ENCODE results near the gene AGBL2.
"Not testable (repeated sequence)": the region's sequence is repeated elsewhere in the genome, so short reads cannot be mapped to it uniquely, and the experiment has no call there.

AGBL2 gene

GRCh38 chr11:47651818-47652469 is 63.2 kb downstream of the AGBL2 start:
- no peaks in the 10 kb centered on the region for H3K36me3 ChIP-seq
- no peak overlapping the region for H3K27ac ChIP-seq
- no peak overlapping the region for H3K4me2 ChIP-seq
- no peak for TF ChIP-seq Cebpa-rat (IDR thresholded peaks at IDR 0.05)
- H4K20me1 ChIP-seq: no peaks in the 10 kb centered on the region
- peaks cover 0 to 4% (median 0%) of the 10 kb centered on the region in 10 experiments; a peak in 3 of 20 replicates for H3K4me1 ChIP-seq
- no peak overlapping the region for H3K9ac ChIP-seq
- no peak overlapping the region for H3K4me3 ChIP-seq
- peaks cover 14 to 23% (median 20%) of the 10 kb centered on the region in 11 experiments for H3K9me3 ChIP-seq (replicated peaks in 1 of 11)
- no peaks in the 10 kb centered on the region for H3K27me3 ChIP-seq

- no peaks in the 10 kb centered on the region for H3K27me3 ChIP-seq
- TF ChIP-seq Cebpa-rat (IDR thresholded peaks at IDR 0.05): no peak
Measured at GRCh38 chr11:47649276-47649675, 65.9 kb downstream of the AGBL2 start.

GRCh38 chr11:47646019-47646418 is 69.2 kb downstream of the AGBL2 start:
- H4K20me1 ChIP-seq: peaks cover 0 to 5% (median 0%) of the 10 kb centered on the region in 11 experiments; a peak in 5 of 22 replicates
- H3K4me1 ChIP-seq: peaks cover 10 to 16% (median 13%) of the 10 kb centered on the region in 10 experiments
- no peak overlapping the region for H3K27ac ChIP-seq
- no peaks in the 10 kb centered on the region for H3K27me3 ChIP-seq
- H3K4me3 ChIP-seq: no peak overlapping the region
- no peak for TF ChIP-seq Cebpa-rat (IDR thresholded peaks at IDR 0.05)
- peaks cover 0 to 3% (median 1%) of the 10 kb centered on the region in 11 experiments; a peak in 9 of 22 replicates for H3K9me3 ChIP-seq (replicated peaks in 1 of 11)
- no peak overlapping the region for H3K9ac ChIP-seq
- no peak overlapping the region for H3K4me2 ChIP-seq
- H3K36me3 ChIP-seq: peaks cover 0 to under 1% (median 0%) of the 10 kb centered on the region in 11 experiments; a peak in 1 of 22 replicates

More at GRCh38 chr11:47649276-47649675, 65.9 kb downstream of the AGBL2 start:
- Histone ChIP-seq H3K36me3 (no peaks in the 10 kb centered on the region), H3K4me3 (no peak overlapping the region), H3K9me3 (replicated peaks in 1 of 11) (peaks cover 14 to 23% (median 20%) of the 10 kb centered on the region in 11 experiments), H3K27ac (no peak overlapping the region), H3K4me2 (no peak overlapping the region), H3K4me1 (peaks cover 0 to 4% (median 0%) of the 10 kb centered on the region in 10 experiments; a peak in 3 of 20 replicates), H3K9ac (no peak overlapping the region), H4K20me1 (no peaks in the 10 kb centered on the region)

- Histone ChIP-seq H3K9me3 (replicated peaks in 1 of 11) (no peaks in the 10 kb centered on the region), H3K4me1 (peaks cover 15 to 22% (median 18%) of the 10 kb centered on the region in 10 experiments), H3K36me3 (peaks cover 0 to 6% (median 0%) of the 10 kb centered on the region in 11 experiments; a peak in 1 of 22 replicates), H3K4me2 (no peak overlapping the region), H3K9ac (no peak overlapping the region), H3K27me3 (no peaks in the 10 kb centered on the region), H3K4me3 (no peak overlapping the region), H4K20me1 (peaks cover 0 to 10% (median 0%) of the 10 kb centered on the region in 11 experiments; a peak in 6 of 22 replicates), H3K27ac (no peak overlapping the region)
- TF ChIP-seq Cebpa-rat (IDR thresholded peaks at IDR 0.05): no peak
Measured at GRCh38 chr11:47645500-47645899, 69.7 kb downstream of the AGBL2 start.

- H3K4me2 ChIP-seq: peak within 1 kb of the TSS; percentile 83 to 93 (median 90)
Measured at GRCh38 chr11:47642099-47642855, 72.9 kb downstream of the AGBL2 start, which contains the start of gene MTCH2. TSS of gene MTCH2 (minus strand) at chr11:47642559. CDS start at chr11:47642465, 94 bp downstream.

GRCh38 chr11:47641600-47642098 is 73.5 kb downstream of the AGBL2 start:
- H3K9ac ChIP-seq: peak overlapping the region; percentile 83 to 97 (median 94)
- no peaks in the 10 kb centered on the region for H3K9me3 ChIP-seq (replicated peaks in 1 of 11)
- peaks cover 30 to 44% (median 31%) of the 10 kb centered on the region in 11 experiments for H3K36me3 ChIP-seq
- peak overlapping the region; percentile 83 to 93 (median 90) for H3K4me2 ChIP-seq
- H3K4me3 ChIP-seq: peak overlapping the region; percentile 71 to 96 (median 79)
- TF ChIP-seq Cebpa-rat (IDR thresholded peaks at IDR 0.05): no peak
- H3K4me1 ChIP-seq: peaks cover 20 to 24% (median 21%) of the 10 kb centered on the region in 10 experiments
- H3K27me3 ChIP-seq: no peaks in the 10 kb centered on the region
- H3K27ac ChIP-seq: peak overlapping the region; percentile 83 to 97 (median 91)
- peaks cover 0 to 27% (median 9%) of the 10 kb centered on the region in 11 experiments; a peak in 9 of 22 replicates for H4K20me1 ChIP-seq

More at GRCh38 chr11:47642099-47642855, 72.9 kb downstream of the AGBL2 start, which contains the start of gene MTCH2:
- H3K9me3 ChIP-seq (replicated peaks in 1 of 11): no peaks in the 10 kb centered on the region
- H3K27ac ChIP-seq: peak within 1 kb of the TSS; percentile 83 to 97 (median 91)
- H3K36me3 ChIP-seq: peaks cover 24 to 38% (median 25%) of the 10 kb centered on the region in 11 experiments
- peaks cover 0 to 22% (median 9%) of the 10 kb centered on the region in 11 experiments; a peak in 9 of 22 replicates for H4K20me1 ChIP-seq
- H3K4me3 ChIP-seq: peak within 1 kb of the TSS; percentile 71 to 96 (median 79)
- no peak for TF ChIP-seq Cebpa-rat (IDR thresholded peaks at IDR 0.05)
- H3K9ac ChIP-seq: peak within 1 kb of the TSS; percentile 83 to 97 (median 94)
- peaks cover 20 to 24% (median 21%) of the 10 kb centered on the region in 10 experiments for H3K4me1 ChIP-seq
- no peaks in the 10 kb centered on the region for H3K27me3 ChIP-seq

- TF ChIP-seq Cebpa-rat (IDR thresholded peaks at IDR 0.05): peak in 1 of 11 experiments; percentile 39; a peak in 1 of 22 replicates
- Histone ChIP-seq H3K9ac (peak overlapping the region in 8 of 11 experiments; percentile 83 to 97 (median 93); a peak in 10 of 22 replicates), H4K20me1 (peaks cover 0 to 33% (median 9%) of the 10 kb centered on the region in 11 experiments; a peak in 10 of 22 replicates), H3K4me1 (peaks cover 20 to 24% (median 21%) of the 10 kb centered on the region in 10 experiments), H3K27ac (peak overlapping the region in 1 of 11 experiments; percentile 97; a peak in 1 of 22 replicates), H3K4me3 (peak overlapping the region in 3 of 10 experiments; percentile 78 to 96 (median 87); a peak in 3 of 20 replicates), H3K36me3 (peaks cover 42 to 56% (median 43%) of the 10 kb centered on the region in 11 experiments), H3K4me2 (peak overlapping the region; percentile 83 to 93 (median 90))
- H3K27me3 ChIP-seq; H3K9me3 ChIP-seq (replicated peaks in 1 of 11): not testable (repeated sequence)
Measured at GRCh38 chr11:47640506-47640905, 74.7 kb downstream of the AGBL2 start.

- Histone ChIP-seq H3K36me3 (peaks cover 79 to 97% (median 83%) of the 10 kb centered on the region in 11 experiments), H3K4me1 (peaks cover 10 to 15% (median 11%) of the 10 kb centered on the region in 10 experiments), H4K20me1 (peaks cover 0 to 31% (median 11%) of the 10 kb centered on the region in 11 experiments; a peak in 10 of 22 replicates)
- not testable (repeated sequence) for H3K27ac ChIP-seq; H3K4me3 ChIP-seq; H3K9me3 ChIP-seq (replicated peaks in 1 of 11); H3K4me2 ChIP-seq; H3K27me3 ChIP-seq; H3K9ac ChIP-seq
Measured at GRCh38 chr11:47636331-47636730, 78.8 kb downstream of the AGBL2 start.
